ENCODE results near the gene ZNF205. TPM values are rescaled to one million over a fixed set of nuclear protein-coding genes. Genes with fewer than 3 reads are reported as not detected.
A peak's percentile ranks its signal among the peaks of the same experiment; 100 is the strongest.

Gene ZNF205
- total RNA-seq, 4 donors from 2014 or later = 19.4 to 29.2 (median 21.5) TPM

DNA sequence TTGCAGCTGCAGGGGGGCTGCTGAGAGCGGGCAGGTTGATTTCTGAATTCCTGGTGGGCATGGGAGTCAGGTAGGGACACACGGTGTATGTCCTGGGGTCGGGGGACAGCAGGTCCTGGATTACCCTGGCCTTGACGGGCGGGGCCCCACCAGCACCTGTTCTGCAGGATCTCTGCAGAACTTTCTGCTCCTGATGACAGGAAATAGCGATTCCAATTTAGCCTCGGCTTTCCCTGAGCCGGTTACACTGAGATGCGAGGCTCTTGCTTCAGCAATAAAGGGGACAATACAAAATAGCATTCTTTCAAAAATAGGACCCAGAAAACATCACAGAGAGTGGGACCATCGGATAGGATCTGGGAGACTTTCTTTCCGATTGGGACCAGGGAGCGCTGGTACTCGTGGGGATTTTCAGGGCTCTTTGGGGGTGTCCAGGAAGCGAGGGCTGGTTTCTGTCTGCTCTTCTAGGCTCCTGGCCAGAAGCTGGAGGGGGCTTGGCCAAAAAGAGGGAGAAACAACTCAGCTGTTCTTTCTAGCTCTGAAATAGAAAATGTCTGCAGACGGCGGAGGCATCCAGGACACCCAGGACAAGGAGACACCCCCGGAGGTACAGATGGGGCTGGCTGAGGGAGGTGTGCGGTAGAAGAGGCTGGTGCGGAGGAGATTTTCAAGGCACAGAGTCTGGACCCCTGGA, 642 bp downstream of the ZNF205 start:
- H3K4me3 ChIP-seq = peak overlapping the region; percentile 50 to 86 (median 70)
- peaks cover 0 to 40% (median 0%) of the 10 kb centered on the region in 3 donors for H3K36me3 ChIP-seq
- H3K4me1 ChIP-seq = peaks cover 0 to 34% (median 11%) of the 10 kb centered on the region in 4 donors
- H3K27ac ChIP-seq = peak overlapping the region in 3 of 4 donors; percentile 74 to 80 (median 76)
- no peaks in the 10 kb centered on the region for H3K9me3 ChIP-seq
- TF ChIP-seq EP300 (IDR thresholded peaks at IDR 0.05) (no peak), POLR2A (IDR thresholded peaks at IDR 0.05) (no peak)
- TF ChIP-seq, protein P1, sequence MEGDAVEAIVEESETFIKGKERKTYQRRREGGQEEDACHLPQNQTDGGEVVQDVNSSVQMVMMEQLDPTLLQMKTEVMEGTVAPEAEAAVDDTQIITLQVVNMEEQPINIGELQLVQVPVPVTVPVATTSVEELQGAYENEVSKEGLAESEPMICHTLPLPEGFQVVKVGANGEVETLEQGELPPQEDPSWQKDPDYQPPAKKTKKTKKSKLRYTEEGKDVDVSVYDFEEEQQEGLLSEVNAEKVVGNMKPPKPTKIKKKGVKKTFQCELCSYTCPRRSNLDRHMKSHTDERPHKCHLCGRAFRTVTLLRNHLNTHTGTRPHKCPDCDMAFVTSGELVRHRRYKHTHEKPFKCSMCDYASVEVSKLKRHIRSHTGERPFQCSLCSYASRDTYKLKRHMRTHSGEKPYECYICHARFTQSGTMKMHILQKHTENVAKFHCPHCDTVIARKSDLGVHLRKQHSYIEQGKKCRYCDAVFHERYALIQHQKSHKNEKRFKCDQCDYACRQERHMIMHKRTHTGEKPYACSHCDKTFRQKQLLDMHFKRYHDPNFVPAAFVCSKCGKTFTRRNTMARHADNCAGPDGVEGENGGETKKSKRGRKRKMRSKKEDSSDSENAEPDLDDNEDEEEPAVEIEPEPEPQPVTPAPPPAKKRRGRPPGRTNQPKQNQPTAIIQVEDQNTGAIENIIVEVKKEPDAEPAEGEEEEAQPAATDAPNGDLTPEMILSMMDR (IDR thresholded peaks at IDR 0.05) = no peak
- WGBS, 2 donors = 10 to 12% methylated on average over 19 of the region's 19 CpGs
- no peak for DNase-seq (ENCODE audit: low spot score in 2 of 2)
- H3K27me3 ChIP-seq = no peaks in the 10 kb centered on the region

DNA sequence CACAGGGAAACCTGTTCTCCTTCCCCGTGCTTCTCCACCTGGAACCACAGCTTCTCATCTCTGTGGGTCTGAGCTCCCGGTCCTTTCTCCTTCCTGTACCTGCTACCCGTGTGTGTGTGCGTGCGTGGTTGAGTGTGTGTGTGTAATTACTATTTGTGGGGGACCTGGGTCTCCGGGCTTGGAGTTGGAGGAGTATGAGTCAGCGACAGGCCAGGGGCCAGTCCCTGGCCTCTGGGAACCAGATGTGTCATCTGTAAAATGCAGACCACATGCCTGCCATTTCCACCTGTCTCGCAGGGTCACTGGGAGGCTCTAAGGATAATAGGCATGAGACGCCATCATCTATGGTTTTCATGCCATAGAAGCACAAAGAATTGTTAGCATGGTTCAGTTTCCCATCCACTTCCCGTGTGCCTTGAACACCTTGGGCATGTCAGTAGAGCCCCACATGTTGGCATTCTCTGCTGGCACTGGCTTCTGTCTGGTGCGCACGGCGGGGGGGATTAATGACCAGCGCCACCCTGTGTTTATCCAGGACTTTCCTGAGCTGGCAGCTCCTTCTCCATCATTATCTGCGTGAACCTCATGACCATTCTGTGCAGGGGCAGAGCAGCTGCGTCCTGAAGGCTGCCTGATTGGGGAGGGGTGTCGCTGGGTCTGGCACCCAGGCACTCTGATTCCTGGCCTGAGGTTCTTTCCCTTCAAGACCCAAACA, 1.5 kb downstream of the ZNF205 start:
- no peaks in the 10 kb centered on the region for H3K27me3 ChIP-seq
- H3K27ac ChIP-seq = no peak overlapping the region
- H3K4me3 ChIP-seq = peak overlapping the region in 3 of 4 donors; percentile 67 to 86 (median 73)
- H3K9me3 ChIP-seq = no peaks in the 10 kb centered on the region
- TF ChIP-seq EP300 (IDR thresholded peaks at IDR 0.05) = no peak
- TF ChIP-seq, protein P1 (IDR thresholded peaks at IDR 0.05) = no peak
- TF ChIP-seq POLR2A (IDR thresholded peaks at IDR 0.05) = no peak
- peaks cover 0 to 34% (median 11%) of the 10 kb centered on the region in 4 donors for H3K4me1 ChIP-seq
- 70 to 73% methylated on average over 17 of the region's 17 CpGs for WGBS, 2 donors
- H3K36me3 ChIP-seq = peaks cover 0 to 49% (median 0%) of the 10 kb centered on the region in 3 donors
- no peak for DNase-seq (ENCODE audit: low spot score in 2 of 2)

DNA sequence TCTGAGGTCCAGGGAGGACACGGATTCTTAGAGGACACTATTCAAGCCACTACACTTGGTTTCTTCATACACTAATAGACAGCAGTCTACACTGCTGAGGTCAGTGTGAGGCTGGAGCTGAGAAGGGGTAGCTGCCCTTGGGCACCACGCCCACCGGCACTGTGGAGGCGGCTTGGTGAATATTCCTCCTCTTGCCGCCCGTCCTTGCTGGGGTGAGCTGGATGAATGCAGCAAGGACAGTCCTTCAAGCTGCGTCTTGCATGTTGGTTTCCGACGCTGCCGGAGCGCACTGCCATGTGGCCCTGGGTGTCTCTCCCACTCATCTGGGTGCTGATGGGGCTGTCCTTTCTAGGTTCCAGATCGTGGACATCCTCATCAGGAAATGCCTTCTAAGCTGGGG, 2.6 kb downstream of the ZNF205 start:
- no peak overlapping the region for H3K4me3 ChIP-seq
- peaks cover 0 to 60% (median 0%) of the 10 kb centered on the region in 3 donors for H3K36me3 ChIP-seq
- peaks cover 0 to 34% (median 11%) of the 10 kb centered on the region in 4 donors for H3K4me1 ChIP-seq
- no peaks in the 10 kb centered on the region for H3K9me3 ChIP-seq
- TF ChIP-seq, protein P1 (IDR thresholded peaks at IDR 0.05) = no peak
- no peak for TF ChIP-seq EP300 (IDR thresholded peaks at IDR 0.05)
- TF ChIP-seq POLR2A (IDR thresholded peaks at IDR 0.05) = no peak
- no peaks in the 10 kb centered on the region for H3K27me3 ChIP-seq
- DNase-seq (ENCODE audit: low spot score in 2 of 2) = no peak
- WGBS, 2 donors = 87 to 89% methylated on average over 12 of the region's 12 CpGs
- no peak overlapping the region for H3K27ac ChIP-seq

DNA sequence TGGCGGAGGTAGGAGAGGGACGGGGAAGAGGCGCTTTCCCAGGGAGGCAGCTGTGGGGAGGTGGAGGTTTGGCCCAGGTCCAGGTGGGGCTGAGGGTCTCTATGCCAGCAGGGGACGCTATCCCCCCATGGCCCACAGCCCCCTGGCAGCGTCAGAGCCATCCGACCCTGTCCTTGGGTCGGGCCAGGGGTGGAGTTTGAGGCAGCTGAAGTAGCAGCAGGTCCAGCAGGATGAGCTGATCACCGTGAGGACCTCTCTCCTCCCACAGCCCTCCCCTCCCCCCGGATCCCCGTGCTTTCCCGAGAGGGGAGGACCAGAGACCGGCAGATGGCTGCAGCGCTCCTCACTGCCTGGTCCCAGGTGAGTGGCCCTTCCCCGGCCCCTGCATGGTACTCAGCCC, 3.2 kb downstream of the ZNF205 start:
- Histone ChIP-seq H3K4me3 (no peak overlapping the region), H3K9me3 (no peaks in the 10 kb centered on the region), H3K36me3 (peaks cover 0 to 65% (median 0%) of the 10 kb centered on the region in 3 donors), H3K27me3 (no peaks in the 10 kb centered on the region), H3K27ac (no peak overlapping the region), H3K4me1 (peaks cover 0 to 34% (median 11%) of the 10 kb centered on the region in 4 donors)
- 77 to 82% methylated on average over 7 to 13 of the region's 14 CpGs for WGBS, 2 donors
- DNase-seq (ENCODE audit: low spot score in 2 of 2) = no peak
- TF ChIP-seq EP300 (IDR thresholded peaks at IDR 0.05) (no peak), POLR2A (IDR thresholded peaks at IDR 0.05) (no peak)
- TF ChIP-seq, protein P1 (IDR thresholded peaks at IDR 0.05) = no peak
